Gastrocnemius medialis (tissue), 4 donors: ENCODE results near the gene POLR3A. TPM values are rescaled to one million over a fixed set of nuclear protein-coding genes. Genes with fewer than 3 reads are reported as not detected.
"Not testable (repeated sequence)": the region's sequence is repeated elsewhere in the genome, so short reads cannot be mapped to it uniquely, and the experiment has no call there.

Experiments used
- ATAC-seq, 2 donors: fragments of 150-250 bp; one replicate each; pipeline ENCODE4 v1.9.1; 2016
- DNase-seq, 2 donors: peaks; one replicate each; pipeline ENCODE4 v3.0.0-alpha.2; 2019
- H3K27ac ChIP-seq, 4 donors: fragments of 200-600 bp; sonication (generic); 1 replicate in 1 of 4; 2 replicates in 3 of 4; pipeline ENCODE4 v1.5.1; 2016 to 2018; ENCODE audit warnings: mild to moderate bottlenecking in 2 of 4, moderate library complexity in 1 of 4
- H3K27me3 ChIP-seq, 3 donors: fragments of 200-600 bp; sonication (generic) in 2 of 3; 1 replicate in 1 of 3; 2 replicates in 2 of 3; pipeline versions ENCODE4 v1.5.1 to v1.6.0; 2016 to 2019; ENCODE audit warnings: mild to moderate bottlenecking in 1 of 3, moderate library complexity in 1 of 3
- H3K36me3 ChIP-seq, 2 donors: fragments of 200-600 bp; sonication (generic) in 1 of 2; one replicate each; pipeline ENCODE4 v1.5.1; 2017 to 2018
- H3K4me1 ChIP-seq, 2 donors: fragments of 200-600 bp; sonication (generic) in 1 of 2; one replicate each; pipeline ENCODE4 v1.5.1; 2016 to 2017; ENCODE audit warnings: mild to moderate bottlenecking in 2 of 2
- H3K4me3 ChIP-seq, 4 donors: fragments of 200-600 bp; sonication (generic) in 3 of 4; 1 replicate in 1 of 4; 2 replicates in 3 of 4; pipeline ENCODE4 v1.5.1; 2016 to 2019; ENCODE audit warnings: mild to moderate bottlenecking in 2 of 4
- H3K9me3 ChIP-seq, 3 donors: fragments of 200-600 bp; sonication (generic) in 2 of 3; 1 replicate in 1 of 3; 2 replicates in 2 of 3; pipeline ENCODE4 v1.5.1; 2016 to 2019
- CTCF ChIP-seq, 5 experiments: fragments of 450-650 bp in 3 of 5; fragments of 200-600 bp in 2 of 5; sonication (generic) in 2 of 5; IDR thresholded peaks in 4 of 5; conservative IDR thresholded peaks in 1 of 5; 1 replicate in 4 of 5; 2 replicates in 1 of 5; pipeline ENCODE4 v1.5.1; 2016 to 2019; ENCODE audit warnings: antibody characterized with exemption in 5 of 5, mild to moderate bottlenecking in 3 of 5, moderate library complexity in 3 of 5
- POLR2A ChIP-seq, 2 donors: fragments of 450-650 bp; IDR thresholded peaks; one replicate each; pipeline ENCODE4 v1.6.1; 2017; ENCODE audit warnings: antibody characterized with exemption in 2 of 2, mild to moderate bottlenecking in 2 of 2, moderate library complexity in 2 of 2
- in situ Hi-C, 4 donors: fragments of 200-750 bp; cut with MboI; loops; one replicate each; pipeline versions ENCODE4 v1.15.0 to v1.8.0; 2017; ENCODE audit warnings: low sequenced_read_pairs in 4 of 4
- intact Hi-C: fragments of 100-400 bp; cut with DNase I; formaldehyde crosslinking; loops from one replicate; pipeline ENCODE4 v1.15.1; 2023; ENCODE audit warnings: low total_unique reads
- total RNA-seq, 4 donors: library from RNA; depleted of rRNA; stranded (reverse); fragments of >200 nt; gene quantifications; one replicate each; pipeline versions ENCODE4 v1.1.0 to v1.2.3, GENCODE V29; 2016

Gene POLR3A
- 10 to 100 TPM; 11.0 to 17.4 (median 15.5) TPM for total RNA-seq

- peak within 1 kb of the TSS; percentile 79 to 87 (median 84) for H3K27ac ChIP-seq
- peaks cover 0 to 14% of the 10 kb centered on the region in 2 donors for H3K36me3 ChIP-seq
- peak; percentile 73 to 75 for ATAC-seq
- H3K27me3 ChIP-seq, result no peaks in the 10 kb centered on the region
- no peaks in the 10 kb centered on the region for H3K9me3 ChIP-seq
- H3K4me3 ChIP-seq, result peak within 1 kb of the TSS; percentile 95 to 99 (median 97)
- in situ Hi-C loops, result loop anchor here in 3 of 4 donors (25.0 kb wide), 3 partner anchors 283 to 1158 kb away; no protein-coding TSS in a partner anchor
- peak; percentile 94 to 97 for DNase-seq
- intact Hi-C loops, result loop anchor here (2.0 to 10.0 kb wide), 3 partner anchors 183 to 1035 kb away; partner anchors contain the start of gene ZMIZ1
- TF ChIP-seq CTCF (IDR thresholded peaks at IDR 0.05 in 4 of 5, conservative IDR thresholded peaks at IDR 0.05 in 1 of 5) (peak; percentile 69 to 86 (median 73)), POLR2A (IDR thresholded peaks at IDR 0.05) (peak; percentile 46 to 62)
- H3K4me1 ChIP-seq, result peaks cover 23 to 28% of the 10 kb centered on the region in 2 donors
Observed at GRCh38 chr10:78029269-78030226, at the start of gene POLR3A. POLR3A (minus strand) TSS chr10:78029515; CDS start chr10:78029407, 108 bp downstream.

GRCh38 chr10:78078539-78079330 lies 49.4 kb upstream of the POLR3A start:
- Histone ChIP-seq H3K4me3 (no peak overlapping the region), H3K4me1 (no peaks in the 10 kb centered on the region), H3K36me3 (no peaks in the 10 kb centered on the region), H3K9me3 (peaks cover 0 to 4% (median 0%) of the 10 kb centered on the region in 3 donors), H3K27ac (no peak overlapping the region), H3K27me3 (no peaks in the 10 kb centered on the region)
- in situ Hi-C loops, result no loop called here
- intact Hi-C loops, result no loop called here
- no peak for ATAC-seq
- no peak for TF ChIP-seq CTCF (IDR thresholded peaks at IDR 0.05 in 4 of 5, conservative IDR thresholded peaks at IDR 0.05 in 1 of 5)
- TF ChIP-seq POLR2A (IDR thresholded peaks at IDR 0.05), result no peak
- no peak for DNase-seq

- H3K27ac ChIP-seq, H3K4me1 ChIP-seq, DNase-seq, ATAC-seq, H3K4me3 ChIP-seq, H3K9me3 ChIP-seq, in situ Hi-C loops, H3K36me3 ChIP-seq, H3K27me3 ChIP-seq, intact Hi-C loops: not testable (repeated sequence)
Observed at GRCh38 chr10:78075806-78076205, 46.5 kb upstream of the POLR3A start.

- no peak for DNase-seq
- H3K4me3 ChIP-seq, result no peak overlapping the region
- intact Hi-C loops, result no loop called here
- in situ Hi-C loops, result loop anchor here (25.0 kb wide), 4 partner anchors 240 to 590 kb away; no protein-coding TSS in a partner anchor
- H3K4me1 ChIP-seq, result no peaks in the 10 kb centered on the region
- H3K27me3 ChIP-seq, result no peaks in the 10 kb centered on the region
- no peaks in the 10 kb centered on the region for H3K36me3 ChIP-seq
- ATAC-seq, result no peak
- H3K27ac ChIP-seq, result no peak overlapping the region
- no peak for TF ChIP-seq CTCF (IDR thresholded peaks at IDR 0.05 in 4 of 5, conservative IDR thresholded peaks at IDR 0.05 in 1 of 5)
- peaks cover 0 to 4% (median 0%) of the 10 kb centered on the region in 3 donors for H3K9me3 ChIP-seq
Observed at GRCh38 chr10:78072504-78072903, 43.2 kb upstream of the POLR3A start.
